RPMI7951 (cell line): Measurements from ENCODE around the gene PRKCZ. TPM values are rescaled to one million over a fixed set of nuclear protein-coding genes. Genes with fewer than 3 reads are reported as not detected.

Experiments
- DNase-seq: peaks from one replicate; pipeline ENCODE4 v3.0.0-alpha.2; 2012; ENCODE audit warnings: low read depth
- total RNA-seq: library from RNA; depleted of rRNA; stranded (reverse); fragments of >200 nt; shearing (Covaris generic); gene quantifications from 2 replicates; pipeline ENCODE4 v1.2.3, GENCODE V29; 2014

The PRKCZ gene
- total RNA-seq, 1 experiment from 2014 or later, result 2.3 TPM

DNA sequence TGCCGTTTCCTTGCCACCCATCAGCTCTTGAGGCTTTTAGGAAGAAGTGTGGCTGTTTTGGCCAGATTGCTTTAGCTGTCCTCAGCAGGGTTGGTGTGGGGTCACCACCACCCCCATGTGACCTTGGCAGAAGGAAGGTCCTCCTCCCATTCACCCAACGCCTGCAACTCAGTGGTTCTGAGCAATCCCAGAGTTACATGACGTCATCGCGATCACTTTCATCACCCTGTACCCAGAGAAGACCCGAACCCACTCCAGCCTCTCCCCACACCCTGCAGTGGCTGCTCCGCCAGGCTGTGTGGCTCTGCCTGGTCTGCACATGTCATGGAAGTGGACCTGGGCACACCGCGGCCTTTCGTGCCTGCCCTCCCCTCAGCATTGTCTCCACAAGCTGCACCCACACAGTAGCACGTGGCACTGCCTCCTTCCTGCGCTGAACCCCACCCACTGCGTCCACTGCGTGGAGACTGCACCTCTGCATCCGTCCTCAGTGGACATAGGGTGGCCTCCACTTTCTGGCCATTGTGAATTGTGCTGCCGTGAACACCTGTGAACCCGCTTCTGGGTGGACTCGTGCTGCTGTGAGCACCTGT is 127.8 kb downstream of the PRKCZ start:
- no peak for DNase-seq

DNA sequence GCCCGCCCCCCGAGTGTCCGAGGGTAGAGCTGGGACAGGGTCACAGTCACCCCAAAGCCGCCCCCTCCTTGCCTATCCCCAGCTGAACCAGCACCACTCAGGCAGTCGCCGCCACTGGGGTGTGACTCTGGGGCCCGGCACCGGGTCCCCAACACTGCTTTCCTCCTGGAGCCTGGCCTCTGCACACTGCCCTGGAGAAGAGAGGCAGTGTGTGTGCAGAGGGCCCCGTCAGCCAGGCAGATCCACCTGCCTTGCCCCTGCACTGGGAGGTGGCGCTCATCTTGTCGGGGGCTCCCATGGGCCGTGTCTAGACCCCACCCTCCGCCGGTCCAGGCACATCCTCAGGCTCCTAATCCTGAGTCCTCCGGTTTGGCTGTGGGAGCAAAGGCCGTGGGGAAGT is 128.7 kb downstream of the PRKCZ start:
- no peak for DNase-seq

DNA sequence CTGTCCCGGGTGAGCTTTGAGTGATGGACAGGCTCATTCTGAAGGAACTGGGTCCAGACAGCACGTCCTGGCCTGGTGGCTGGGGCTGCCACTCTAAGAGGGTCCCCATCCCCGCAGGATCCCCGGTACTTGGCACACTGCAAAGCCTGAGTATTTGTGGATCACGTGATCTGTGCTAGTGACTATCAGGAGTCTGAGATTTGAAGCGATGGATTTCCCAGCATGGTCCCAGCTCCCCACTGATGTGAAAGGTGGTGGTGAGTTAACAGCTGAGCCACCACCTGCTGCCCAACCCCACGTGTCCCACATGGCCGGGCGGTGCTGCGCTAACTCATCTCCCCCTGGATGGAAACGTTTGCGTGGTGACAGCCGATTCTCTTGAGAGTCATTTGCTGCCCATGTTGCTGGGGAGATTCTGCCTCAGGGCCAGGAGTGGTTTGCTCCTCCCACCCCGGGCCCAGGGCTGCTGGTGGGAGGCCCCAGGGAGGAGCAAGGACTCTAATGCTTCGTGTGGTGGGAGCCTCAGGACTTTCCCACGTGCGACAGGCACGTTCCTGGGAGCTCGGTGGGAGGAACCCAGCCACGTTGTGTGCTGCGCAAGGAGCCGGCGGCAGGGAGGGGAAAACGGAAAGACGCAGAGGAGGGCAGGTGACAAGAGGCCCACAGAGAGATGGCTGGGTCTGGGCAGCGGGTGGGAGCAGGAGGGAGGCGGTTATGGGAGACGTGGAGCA is 129.2 kb downstream of the PRKCZ start:
- DNase-seq, result no peak

DNA sequence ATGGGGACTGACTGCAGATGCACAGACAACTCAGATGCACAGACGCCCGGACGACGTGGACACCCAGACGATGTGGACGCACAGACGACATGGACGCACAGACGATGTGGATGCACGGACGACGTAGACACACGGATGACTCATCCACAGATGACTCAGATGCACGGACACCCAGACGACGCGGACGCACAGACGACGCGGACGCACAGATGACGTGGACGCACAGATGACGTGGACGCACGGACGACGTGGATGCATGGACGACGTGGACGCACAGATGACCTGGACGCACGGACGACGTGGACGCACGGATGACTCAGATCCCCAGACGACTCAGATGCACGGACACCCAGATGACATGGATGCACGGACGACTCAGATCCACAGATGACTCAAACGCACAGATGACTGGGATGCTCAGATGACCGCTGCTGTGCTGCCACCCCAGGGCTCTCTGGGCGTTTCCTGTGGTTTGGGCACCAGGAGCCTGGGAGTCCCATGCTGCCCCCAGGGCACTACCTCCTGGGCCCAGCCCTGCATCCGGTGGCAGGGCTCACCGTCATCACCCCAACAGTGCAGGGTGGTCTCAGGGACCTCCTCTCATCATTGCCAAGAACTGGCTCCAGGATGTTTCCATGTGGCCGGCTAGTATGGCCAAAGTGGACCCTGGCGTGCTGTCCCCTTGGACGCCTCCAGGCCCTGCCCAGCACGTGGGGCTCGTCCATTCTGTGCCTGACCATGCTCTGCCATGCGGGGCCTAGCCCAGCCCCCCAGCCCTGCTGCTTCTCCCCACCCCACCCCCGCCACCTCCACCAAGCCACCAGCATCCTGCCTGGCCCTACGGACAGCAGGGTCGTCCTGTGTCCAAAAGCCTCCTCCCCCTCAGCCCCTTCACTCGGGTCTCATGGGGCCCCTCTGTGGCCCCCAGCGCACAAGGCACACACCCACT is 130.4 kb downstream of the PRKCZ start:
- peak; percentile 97 for DNase-seq

DNA sequence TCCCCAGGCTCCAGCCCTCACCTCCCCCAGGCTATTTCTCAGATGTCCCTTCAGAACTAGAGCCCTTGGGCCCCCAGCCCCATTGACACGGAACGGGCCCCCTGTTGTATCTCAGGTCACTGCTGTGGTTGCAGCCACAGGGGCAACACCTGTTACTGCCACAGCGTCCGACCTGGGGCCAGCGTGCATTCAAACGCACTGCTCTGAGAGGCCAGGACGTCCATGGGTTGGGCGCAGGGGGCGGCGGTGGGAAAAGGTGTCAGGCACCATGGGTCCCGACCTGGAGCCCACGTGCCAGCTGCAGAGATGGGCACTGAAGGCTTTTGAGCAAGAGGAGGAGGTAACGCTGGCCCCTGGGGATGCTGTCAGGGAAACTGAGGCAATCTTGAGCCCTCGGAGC is 131.1 kb downstream of the PRKCZ start:
- no peak for DNase-seq

DNA sequence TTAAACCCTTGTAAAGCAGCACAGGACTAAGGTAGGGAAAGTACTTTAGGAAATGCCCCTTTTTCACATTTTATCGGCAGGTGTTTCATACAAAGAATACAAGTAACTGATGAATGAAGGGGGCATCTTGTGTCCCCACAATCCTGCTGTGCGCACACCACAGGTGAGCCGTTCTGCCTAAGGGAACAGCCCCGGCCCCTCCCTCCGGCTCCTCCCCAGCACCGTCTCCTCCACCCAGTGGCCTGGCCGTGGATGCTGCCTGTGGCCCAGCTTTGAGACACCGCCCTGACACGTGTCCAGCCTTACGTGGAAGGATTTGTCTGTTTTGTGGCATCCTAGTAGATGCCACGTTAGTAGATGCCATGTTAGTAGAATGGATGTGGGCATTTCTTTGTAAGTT is 131.5 kb downstream of the PRKCZ start:
- DNase-seq, result no peak

DNA sequence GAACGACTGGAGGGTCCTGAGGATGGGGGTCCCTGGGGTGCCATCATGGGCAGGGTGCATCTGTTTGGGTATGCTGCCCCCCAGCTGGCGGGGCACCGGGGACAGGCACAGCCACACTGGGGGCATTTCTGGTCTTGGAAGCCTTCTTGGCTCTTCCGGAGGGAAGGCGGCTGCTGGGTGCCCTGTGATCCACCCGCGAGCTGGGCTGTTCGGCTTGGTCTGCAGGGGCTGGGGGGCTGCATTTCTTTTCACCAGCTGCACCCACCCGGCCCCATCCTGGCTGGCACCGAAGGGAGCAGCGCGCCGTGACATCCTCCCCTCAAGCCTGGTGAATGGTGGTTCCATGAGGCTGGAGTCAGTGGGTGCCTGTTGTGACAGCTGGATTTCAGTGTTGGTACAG is 132.2 kb downstream of the PRKCZ start:
- DNase-seq, result no peak

DNA sequence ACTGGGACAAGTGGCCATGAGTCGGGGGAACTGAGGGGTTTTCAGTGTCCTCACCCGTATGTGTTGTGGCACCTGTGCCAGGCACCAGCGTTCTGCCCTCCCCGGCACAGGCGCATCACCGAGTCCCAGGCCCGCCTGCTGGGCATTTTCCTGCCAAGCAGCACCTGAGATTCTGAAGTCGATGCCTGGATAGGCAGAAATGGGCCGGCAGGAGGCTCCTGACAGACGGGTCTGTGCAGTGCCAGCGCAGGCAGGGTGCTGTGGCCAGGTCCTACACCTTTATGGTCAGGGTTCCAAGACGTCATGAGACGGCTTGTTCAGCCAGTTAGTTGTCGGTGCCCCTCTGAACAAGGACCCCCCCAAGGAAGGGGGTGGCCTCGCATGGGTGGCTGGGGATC is 133.7 kb downstream of the PRKCZ start:
- DNase-seq, result no peak

DNA sequence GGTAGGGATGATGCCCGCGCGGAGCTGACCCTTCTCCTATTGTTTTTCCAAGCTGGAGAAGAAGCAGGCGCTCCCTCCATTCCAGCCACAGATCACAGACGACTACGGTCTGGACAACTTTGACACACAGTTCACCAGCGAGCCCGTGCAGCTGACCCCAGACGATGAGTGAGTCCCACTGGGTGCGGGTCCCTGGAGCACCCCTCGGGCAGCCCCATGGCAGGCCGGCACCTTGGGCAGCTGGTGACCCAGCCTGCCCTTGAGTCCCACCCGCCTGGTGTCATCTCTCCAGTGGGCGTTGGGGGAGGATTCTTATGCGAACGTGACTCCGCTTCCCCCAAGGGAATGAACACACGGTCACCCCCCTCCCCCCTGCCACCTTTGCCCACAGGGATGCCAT is 134.3 kb downstream of the PRKCZ start:
- DNase-seq, result no peak

DNA sequence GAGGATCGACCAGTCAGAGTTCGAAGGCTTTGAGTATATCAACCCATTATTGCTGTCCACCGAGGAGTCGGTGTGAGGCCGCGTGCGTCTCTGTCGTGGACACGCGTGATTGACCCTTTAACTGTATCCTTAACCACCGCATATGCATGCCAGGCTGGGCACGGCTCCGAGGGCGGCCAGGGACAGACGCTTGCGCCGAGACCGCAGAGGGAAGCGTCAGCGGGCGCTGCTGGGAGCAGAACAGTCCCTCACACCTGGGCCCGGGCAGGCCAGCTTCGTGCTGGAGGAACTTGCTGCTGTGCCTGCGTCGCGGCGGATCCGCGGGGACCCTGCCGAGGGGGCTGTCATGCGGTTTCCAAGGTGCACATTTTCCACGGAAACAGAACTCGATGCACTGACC is 134.7 kb downstream of the PRKCZ start:
- DNase-seq, result no peak

DNA sequence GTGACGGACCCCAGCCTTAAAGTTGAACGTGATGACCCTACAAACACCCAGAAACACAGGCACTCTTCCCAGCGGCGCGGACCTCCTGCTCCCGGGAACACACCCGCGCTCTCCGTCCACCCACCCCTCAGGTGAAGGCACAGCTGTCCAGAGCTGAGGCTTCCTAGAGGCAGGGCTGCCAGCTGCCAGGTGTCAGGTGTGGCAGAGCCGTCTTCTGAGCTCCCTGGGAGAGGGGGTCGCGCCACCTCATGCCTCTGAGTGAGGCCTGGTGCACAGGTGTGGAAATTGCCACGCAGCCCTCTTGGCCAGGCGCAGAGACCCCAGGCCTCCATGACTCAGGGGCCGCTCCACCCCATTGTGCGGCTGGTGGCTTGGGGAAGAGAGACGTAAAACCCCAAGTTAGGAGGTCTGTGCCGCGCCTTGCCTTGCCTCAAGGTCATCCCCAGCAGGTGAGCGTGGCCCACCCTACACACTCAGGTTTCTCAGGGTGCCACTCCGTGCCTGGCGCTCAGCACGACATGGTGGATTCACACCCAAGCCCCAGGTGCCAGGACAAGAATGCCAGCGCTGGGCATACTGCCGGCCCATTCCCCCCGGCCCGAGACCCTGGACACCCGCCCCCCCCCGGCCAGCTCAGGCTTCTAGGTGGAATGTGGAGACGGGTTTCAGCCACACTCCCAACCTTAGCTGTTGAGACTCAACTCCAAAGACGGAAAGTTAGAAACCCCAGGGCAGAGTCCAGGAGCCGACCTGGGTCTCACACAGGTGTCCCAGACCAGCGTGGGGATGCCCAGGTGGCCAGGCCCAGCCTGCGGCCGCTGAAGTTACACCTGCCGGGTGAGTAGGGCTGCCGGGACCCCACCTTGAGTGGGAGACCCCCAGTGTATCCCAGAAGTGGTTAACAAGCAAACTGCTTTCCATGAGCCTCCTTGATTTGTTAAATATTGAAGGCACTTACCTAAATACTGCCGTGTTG is 136.0 kb downstream of the PRKCZ start:
- DNase-seq, result no peak

DNA sequence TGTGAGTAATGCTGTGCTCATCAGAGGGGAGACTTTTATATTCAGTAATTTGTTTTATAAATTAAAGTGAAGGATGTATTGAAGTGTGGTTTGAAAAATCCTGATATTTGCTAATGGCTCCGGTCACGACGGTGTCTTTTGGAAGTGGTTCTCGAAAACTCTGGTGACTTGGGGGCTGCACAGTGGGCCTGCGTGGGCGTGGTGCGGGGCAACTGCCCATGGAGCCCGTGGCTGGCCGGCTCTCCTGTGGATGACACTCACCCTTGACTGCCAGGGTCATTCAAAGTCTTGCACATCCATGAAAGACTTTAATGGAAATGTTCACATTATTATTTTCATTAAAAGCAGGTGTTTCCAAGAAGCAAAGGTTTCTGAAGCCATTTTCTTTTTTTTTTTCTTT is 136.7 kb downstream of the PRKCZ start:
- no peak for DNase-seq

DNA sequence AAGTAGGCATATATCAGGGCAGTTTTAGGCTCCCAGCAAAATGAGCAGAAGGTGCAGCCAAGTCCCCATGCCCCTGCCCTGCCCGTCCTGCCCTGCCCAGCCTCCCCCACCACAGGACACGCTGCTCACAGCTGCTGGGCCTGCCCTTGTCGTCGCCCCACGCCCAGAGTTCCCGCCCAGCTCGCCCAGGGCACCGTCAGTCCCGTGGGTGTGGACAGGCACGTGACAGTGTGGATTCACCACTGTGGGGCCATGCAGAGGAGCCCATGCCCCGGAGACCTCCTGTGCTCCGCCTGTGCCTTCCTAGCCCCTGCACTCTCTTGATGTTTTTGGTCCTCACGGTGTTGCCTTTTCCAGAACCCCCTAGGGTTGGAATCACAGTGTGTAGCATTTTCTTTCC is 137.4 kb downstream of the PRKCZ start:
- DNase-seq, result no peak

DNA sequence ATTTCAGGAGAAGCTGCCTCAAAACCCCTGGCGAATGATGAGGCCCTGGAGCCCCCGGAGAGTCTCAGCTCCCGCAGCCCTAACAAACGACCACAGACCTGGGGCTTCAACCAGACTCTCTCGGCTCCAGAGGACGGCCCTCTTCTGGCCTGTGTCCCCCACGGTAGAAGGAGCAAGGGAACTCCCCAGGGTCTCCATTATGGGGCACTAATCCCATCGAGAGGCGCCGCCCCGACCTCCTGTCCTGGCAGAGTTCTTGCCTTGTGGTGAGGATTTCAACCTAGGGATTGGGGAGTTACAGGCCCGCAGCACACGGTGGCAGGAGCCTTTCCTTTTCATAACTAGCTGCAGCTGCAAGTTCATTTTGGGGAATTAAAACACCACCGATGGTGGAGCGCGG is 138.1 kb downstream of the PRKCZ start:
- no peak for DNase-seq

DNA sequence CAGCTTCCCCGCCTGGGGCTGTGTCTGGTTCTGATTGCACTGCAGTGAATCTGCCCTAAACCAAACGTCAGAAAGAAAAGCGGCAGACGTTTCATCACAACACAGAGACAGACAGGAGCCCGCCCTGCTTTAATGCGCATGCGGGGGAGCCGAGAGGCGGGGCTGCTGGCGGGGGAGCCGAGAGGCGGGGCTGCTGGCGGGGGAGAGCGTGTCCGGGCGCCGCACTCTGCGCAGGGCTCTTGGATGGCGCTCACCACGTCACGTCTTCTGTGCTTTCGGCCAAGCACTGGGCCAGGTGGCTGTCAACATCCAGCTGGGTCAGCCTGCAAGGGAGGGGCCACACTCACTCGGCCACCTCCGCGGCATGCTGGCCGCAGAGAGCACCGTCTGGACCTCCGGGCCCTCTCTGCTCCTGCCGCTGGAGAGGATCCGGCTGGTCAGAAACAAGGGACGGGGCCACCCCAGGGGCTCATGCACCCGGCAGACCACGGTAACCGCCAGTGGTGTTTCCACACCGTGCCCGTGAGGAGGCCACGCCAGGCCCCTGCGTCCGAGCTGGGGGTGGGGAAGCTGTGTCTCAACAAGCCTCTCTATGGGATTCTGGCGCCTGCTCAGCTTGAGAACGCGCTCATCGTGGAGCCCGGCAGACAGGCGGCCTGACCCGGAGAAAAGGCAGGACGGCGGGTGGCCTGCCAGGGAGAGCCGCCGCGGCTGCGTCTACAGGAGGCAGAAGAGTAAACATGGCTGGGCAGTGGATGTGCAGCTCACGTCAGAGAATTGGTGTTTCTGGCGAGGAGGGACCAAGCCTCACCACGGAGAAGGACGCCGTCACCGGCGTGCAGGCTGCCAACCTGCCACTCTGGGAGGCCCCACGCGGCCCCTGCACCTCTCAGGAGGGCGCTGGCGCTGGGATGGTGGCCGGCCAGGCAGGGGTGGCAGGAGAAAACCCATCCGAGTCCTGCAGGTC is 139.5 kb downstream of the PRKCZ start:
- DNase-seq, result peak; percentile 96

DNA sequence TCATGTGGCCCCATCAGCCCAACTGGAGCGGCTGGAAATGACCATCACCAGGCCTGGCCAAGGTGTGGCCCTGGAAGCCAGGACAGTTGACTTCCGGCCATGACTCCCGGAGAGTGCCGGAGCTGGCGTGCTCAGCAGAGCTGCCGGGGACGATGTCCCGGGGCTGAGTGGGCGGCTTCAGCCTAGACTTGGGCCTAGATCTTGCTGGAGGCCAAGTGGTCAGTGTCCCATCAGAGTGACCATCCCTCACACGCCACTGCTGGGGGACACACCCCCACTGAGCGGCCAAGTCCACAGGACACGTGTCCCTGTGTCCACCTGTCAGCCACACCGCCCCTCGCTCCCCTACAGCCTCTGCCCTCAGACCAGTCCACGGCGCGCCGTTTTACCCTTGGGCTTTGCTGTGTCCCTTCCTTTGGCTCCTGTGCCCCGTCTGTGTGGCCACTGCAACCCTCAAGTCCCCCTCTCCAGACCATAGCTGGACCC is 140.3 kb downstream of the PRKCZ start:
- DNase-seq, result no peak

DNA sequence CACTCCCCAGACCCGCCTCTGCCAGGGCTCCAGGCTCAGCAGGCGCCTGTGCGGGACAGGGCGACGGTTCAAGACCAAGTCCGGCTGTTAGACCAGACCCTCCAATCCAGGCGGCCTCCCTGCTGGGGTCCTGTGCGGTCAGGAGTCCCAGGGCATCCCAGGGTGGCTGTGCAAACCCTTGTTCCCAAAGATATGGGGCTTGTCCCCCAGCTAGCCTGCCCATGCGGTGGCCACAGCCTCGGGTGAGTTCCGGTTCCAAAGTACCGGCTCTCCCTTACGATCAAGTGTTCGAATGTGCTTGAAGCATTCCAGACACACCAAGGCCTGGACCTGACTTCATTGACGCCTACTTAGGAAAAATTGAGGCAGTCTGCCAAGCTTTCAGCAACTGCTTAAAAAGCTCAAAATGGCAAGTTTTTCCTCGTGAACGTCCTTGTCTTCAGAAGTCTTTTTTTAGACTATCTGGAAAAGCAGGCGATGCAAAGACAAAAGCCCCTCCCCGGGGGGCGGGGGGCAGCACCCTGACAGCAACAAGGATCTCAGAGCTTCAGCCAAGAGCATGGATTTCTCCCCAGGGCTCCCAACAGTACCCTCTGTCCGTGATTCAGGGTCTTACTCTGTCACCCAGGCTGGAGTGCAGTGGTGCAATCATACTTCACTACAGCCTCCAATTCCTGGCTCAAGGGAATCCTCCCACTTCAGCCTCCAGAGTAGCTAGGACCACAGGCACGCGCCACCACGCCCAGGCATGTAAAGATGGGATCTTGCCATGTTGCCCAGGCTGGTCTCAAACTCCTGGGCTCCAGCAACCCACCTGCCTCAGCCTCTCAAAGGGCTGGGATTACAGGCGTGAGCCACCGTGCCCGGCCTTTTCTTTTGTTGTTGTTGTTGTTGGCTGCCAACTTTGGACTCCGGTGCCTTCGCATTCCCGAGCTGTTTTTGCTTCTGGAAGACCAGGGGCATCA is 142.1 kb downstream of the PRKCZ start:
- no peak for DNase-seq

DNA sequence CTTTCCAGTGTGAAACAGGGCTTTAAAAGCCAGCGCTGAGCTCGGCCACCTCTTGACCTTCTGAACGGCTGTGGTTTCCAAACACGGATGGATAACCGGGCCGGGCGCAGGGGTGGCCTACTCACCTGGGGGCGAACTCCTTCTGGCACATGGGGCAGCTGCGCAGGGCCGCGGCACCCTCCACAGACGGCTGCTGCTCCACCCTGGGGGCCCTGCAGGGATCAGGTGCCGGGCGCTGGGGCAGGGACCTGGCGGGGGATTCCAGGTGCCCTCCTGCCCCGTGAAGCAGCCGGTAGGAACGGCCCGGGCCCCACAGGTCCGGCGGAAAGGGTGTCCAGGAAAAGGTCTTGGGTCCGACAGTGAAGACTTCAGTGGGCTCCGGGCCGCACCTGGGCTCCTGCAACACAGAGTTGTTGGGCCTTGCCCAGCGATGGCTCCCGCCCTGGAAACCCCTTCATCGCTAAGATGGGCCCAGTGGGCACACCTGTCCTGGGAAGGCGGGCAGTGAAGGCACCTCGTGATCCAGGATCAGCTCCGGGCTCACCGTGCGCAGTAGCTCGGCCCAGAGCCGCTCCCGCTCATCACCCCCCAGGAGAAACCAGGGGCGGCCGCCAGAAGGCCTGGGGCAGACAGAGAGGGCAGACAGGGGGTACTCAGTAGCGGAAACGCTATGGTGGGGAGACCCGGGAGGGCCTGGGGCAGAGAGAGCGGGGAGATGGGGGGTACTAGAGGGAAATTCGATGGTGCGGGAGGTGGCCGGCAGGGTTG is 143.5 kb downstream of the PRKCZ start:
- DNase-seq, result no peak
